RPMI8226 (cell line): ENCODE results near the gene MON1A.
"Not testable (repeated sequence)": the region's sequence is repeated elsewhere in the genome, so short reads cannot be mapped to it uniquely, and the experiment has no call there.

ENCODE experiments used
- DNase-seq: peaks from one replicate; pipeline ENCODE4 v3.0.0-alpha.2; 2015

MON1A gene

GRCh38 chr3:49929291-49930167, at the start of gene MON1A:
MON1A (minus strand) TSS chr3:49929811; CDS start chr3:49913346, 16,465 bp downstream.
- peak; percentile 90 for DNase-seq

- DNase-seq = no peak
These were observed 47.3 kb upstream of the MON1A start for GRCh38 chr3:49976942-49977341.

- DNase-seq = no peak
These were observed 43.0 kb upstream of the MON1A start for GRCh38 chr3:49972656-49973055.

GRCh38 chr3:49968346-49968745, 38.7 kb upstream of the MON1A start:
- DNase-seq = no peak

- no peak for DNase-seq
These were observed 37.7 kb upstream of the MON1A start for GRCh38 chr3:49967291-49967690.

- DNase-seq = no peak
These were observed 36.8 kb upstream of the MON1A start for GRCh38 chr3:49966233-49966942.

- DNase-seq = no peak
These were observed 26.0 kb upstream of the MON1A start for GRCh38 chr3:49955636-49956035.

GRCh38 chr3:49952924-49953323, 23.3 kb upstream of the MON1A start:
- DNase-seq = no peak

GRCh38 chr3:49942651-49943050, 13.0 kb upstream of the MON1A start:
- no peak for DNase-seq

- DNase-seq = no peak
These were observed 11.1 kb upstream of the MON1A start for GRCh38 chr3:49940667-49941249.

GRCh38 chr3:49939858-49940666, 10.5 kb upstream of the MON1A start, which contains the start of gene RBM6:
RBM6 (plus strand) TSS chr3:49940150; CDS start chr3:49962642, 22,492 bp downstream.
- DNase-seq = peak; percentile 98

GRCh38 chr3:49937090-49937489, 7.5 kb upstream of the MON1A start:
- peak; percentile 70 for DNase-seq

GRCh38 chr3:49932281-49932680, 2.7 kb upstream of the MON1A start:
- DNase-seq = not testable (repeated sequence)

GRCh38 chr3:49930922-49931321, 1.3 kb upstream of the MON1A start:
- DNase-seq = peak; percentile 64

- no peak for DNase-seq
These were observed 618 bp upstream of the MON1A start for GRCh38 chr3:49930168-49930690.

GRCh38 chr3:49928481-49929017, 1.1 kb downstream of the MON1A start:
- no peak for DNase-seq

GRCh38 chr3:49927798-49928197, 1.8 kb downstream of the MON1A start:
- DNase-seq = no peak

GRCh38 chr3:49926117-49926728, 3.4 kb downstream of the MON1A start:
- DNase-seq = no peak

- DNase-seq = no peak
These were observed 4.1 kb downstream of the MON1A start for GRCh38 chr3:49925485-49925884.

- DNase-seq = no peak
These were observed 4.9 kb downstream of the MON1A start for GRCh38 chr3:49924683-49925082.

GRCh38 chr3:49917806-49918590, 11.6 kb downstream of the MON1A start:
- DNase-seq = not testable (repeated sequence)
